Tongue (tissue), 2 donors: Measurements from ENCODE around the gene METTL17. TPM values are rescaled to one million over a fixed set of nuclear protein-coding genes. Genes with fewer than 3 reads are reported as not detected.
"Not testable (repeated sequence)": the region's sequence is repeated elsewhere in the genome, so short reads cannot be mapped to it uniquely, and the experiment has no call there.

Experiments
- DNase-seq: peaks from one replicate; pipeline ENCODE4 v3.0.0-alpha.2; 2015
- total RNA-seq: library from RNA; depleted of rRNA; stranded (reverse); fragments of >200 nt; gene quantifications from one replicate; pipeline ENCODE4 v1.2.3, GENCODE V29; 2014

Gene METTL17
- total RNA-seq, 1 donor from 2014 or later: 57.3 TPM

DNA sequence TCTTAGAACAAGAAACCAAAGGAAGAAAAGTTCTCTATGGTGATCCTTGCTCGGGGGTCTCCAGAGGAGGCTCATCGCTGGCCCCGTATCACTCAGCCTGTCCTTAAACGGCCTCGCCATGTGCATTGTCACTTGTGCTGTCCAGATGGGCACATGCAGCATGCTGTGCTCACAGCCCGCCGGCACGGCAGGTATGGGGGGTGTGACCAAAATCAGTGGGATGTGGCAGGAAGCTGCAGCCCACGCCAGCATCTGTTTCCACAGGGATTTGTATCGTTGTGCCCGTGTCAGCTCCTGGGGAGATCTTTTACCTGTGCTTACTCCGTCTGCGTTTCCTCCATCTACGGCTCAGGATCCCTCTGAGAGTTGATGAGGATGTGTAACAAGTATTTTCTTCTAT, 6.7 kb downstream of the METTL17 start:
- no peak for DNase-seq

DNA sequence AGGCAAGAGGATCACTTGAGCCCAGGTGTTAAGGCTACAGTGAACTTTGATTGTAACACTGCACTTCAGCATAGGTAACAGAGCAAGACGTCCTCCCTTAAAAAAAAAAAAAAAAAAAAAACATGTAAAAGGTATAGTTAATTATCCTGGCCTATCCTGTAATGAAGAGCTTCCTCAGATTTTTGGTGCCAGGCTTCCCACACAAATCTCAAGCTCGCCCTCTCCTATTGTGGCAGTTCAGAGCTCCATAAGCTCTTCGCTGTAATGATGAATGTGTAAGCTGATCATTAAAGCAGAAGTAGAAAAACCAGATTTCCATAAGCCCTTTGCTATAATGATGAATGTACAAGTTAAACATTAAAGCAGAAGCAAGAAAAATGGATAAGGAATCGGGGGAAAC, 7.3 kb downstream of the METTL17 start:
- DNase-seq: no peak

DNA sequence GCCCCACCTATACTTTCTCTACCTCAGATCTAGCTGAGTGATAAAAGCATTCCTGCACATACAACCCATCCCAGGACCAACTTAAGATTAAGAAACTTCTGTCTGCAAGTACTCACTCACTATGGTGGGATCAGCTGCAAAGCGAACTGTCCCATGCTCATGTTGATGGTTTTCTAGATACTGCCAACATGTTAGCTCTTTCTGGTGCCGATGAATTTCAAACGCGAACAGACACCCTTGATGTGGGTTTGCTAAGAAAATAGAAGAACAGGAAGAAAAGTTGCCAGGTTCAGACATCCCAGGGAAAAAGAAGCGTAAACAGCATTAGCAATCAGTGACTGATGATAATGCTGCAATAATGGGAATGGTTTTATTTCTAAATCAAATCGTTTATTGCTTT, 7.8 kb downstream of the METTL17 start:
- no peak for DNase-seq

DNA sequence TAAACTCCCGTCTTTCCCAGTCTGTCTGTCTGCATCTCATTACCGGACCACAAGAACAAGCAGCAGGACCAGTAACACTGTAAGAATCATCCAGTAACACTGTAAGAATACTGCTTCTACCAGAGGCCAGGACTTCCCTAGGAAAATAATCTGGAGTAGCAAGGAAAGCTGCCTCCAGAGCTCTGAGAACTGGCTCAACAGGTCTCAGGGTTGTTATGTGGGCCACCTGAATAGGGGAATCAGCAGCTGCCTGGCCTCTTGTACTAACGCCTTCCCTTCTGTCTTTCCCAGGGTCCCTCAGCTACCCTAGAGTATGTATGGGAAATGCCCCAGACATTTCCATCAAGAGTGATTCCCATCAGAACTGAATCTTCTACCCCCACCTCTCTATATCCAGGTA, 8.4 kb downstream of the METTL17 start:
- DNase-seq: no peak

DNA sequence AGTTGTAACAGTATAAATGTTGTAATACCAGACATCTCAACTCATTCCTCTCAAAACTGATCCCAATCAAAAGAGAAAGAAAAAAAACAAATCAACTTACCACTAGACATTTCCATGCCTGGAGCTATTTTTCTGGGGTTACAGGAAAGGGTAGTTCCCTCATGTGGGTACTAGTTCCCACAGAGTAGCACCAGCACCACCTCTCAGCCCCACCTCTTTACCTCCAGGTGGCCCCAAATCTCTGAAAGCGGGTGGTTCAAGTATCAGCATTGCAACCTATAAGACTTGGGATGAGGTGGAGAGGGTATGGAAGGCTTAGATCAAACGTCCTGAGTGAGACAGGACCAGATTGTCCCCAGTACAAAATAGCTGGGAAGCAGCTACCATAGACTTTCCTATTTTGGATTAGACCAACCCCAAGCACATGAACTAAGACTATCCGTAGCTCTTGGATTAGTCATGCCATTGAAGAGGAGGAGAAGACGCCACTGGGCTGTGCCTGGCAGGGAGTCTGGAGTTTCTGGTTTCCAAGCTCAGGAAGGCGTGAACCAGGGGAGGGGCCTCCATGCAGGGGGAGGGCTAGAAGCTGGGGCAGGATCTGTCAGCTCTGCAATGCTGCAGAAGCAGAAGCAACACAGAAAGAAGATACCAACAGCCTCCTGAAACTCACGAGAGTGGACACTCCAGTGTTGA, 9.0 kb downstream of the METTL17 start, which contains the start of gene SLC39A2:
TSS of gene SLC39A2 (plus strand) at position 620 of the 693 bp plus-strand sequence. CDS start 154 bp downstream, outside the sequence.
- DNase-seq: peak; percentile 24

DNA sequence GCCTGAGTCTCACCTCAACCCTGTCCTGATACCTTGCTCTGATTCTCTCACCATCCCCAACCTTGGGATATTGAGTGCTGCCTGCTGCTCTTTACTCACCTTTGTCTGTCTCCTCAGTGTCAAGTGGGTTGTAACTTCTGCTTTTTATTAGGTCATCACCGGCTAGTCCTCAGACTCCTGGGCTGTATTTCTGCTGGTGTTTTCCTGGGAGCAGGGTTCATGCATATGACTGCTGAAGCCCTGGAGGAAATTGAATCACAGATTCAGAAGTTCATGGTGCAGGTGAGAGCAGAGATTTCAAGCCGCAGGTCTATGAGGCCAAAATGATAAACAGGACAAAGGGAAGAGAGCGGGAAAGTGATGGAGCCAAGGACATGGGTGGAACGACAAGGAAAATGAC, 9.8 kb downstream of the METTL17 start:
- no peak for DNase-seq

DNA sequence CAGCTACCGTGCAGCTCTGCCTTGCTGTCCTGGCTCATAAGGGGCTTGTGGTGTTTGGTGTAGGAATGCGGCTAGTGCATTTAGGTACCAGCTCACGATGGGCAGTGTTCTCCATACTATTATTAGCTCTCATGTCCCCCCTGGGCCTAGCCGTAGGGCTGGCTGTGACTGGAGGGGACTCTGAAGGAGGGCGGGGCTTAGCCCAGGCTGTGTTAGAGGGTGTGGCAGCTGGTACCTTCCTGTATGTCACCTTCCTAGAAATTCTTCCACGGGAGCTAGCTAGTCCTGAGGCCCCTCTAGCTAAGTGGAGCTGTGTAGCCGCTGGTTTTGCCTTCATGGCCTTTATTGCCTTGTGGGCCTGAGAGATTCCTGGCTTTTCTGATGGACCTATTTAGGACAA, 11.4 kb downstream of the METTL17 start:
- DNase-seq: no peak

DNA sequence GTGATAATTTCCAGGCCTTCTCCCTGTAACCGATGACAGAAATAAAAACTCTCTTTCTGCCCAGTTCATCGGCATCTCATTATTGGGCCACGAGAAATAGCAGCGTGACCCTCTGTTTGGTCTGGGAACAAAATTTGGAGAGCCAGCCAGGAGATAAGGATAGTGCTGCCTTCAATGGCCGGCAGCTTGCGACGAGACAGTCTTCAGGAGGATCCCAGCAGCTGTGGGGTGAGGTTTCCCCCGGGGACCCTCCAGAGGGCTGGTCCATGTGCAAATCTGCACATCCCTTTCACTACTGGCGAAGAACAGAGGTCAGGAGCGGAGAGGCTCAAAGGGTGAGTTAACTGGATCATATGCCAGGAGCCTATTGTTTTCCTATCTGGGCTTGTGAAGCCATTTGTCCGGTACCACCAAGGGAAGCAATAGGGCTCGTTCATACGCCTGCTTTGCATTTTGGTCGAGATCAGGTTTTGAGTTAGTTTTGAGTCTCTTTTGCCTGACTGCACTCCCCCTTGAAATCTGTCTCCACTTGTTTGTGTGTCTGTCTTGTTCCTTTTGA, 14.1 kb downstream of the METTL17 start:
- DNase-seq: no peak

DNA sequence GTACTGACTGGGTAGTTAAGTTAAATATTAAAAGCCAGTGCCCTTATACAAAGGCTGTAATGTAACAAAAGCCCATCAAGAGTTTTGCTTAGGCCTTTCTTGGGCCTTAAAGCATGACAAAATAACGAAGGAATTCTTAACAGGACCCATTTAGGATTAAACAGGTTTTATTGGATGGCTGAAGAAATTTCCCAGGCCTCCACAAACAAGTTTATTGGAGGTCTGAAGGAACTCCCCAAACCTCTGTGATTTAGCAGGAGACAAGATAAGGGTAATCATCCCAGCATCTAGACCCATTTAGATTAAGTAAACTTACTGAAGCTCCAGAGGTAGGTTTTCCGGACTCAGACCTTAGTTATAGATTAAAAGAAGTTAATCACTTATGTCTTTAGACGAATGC, 19.9 kb downstream of the METTL17 start:
- not testable (repeated sequence) for DNase-seq

DNA sequence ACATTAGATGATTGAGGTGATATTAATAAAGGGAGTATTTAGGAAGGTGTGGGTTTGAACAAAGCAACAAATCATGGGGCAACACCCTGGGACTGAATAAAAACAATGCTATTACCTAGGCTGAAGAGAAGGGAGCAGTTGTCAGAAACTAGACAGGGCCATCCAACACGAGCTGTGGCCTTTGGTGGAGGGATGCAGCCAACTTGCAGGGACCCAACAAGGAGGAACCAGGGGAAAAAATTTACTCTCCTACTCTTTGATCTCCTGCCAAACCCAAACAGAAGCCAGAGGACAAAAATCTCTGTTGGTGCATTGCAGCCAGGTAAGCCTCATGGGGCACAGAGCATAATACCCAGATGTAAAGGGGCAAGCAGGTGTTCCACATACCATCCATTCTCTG, 21.4 kb downstream of the METTL17 start:
- DNase-seq: no peak

DNA sequence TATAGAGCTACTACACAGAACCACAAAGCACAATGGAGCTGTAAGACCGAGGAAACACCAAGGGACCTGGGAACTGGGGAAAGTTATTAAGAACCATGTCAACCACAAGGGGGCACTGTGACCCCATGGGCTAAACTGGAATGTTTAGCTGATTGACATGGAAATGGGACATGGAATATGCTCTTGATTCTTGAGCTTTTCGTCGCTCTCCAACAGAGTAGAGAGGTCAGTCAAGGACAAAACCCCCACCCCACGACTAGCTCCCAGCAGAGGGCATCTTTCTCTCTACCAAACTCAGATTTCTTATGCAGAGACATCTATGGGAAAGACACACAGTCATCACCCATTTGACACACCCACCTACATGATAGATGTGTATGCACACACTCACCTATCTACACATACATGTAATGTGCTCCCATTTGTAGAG, 25.0 kb downstream of the METTL17 start:
- peak; percentile 96 for DNase-seq

DNA sequence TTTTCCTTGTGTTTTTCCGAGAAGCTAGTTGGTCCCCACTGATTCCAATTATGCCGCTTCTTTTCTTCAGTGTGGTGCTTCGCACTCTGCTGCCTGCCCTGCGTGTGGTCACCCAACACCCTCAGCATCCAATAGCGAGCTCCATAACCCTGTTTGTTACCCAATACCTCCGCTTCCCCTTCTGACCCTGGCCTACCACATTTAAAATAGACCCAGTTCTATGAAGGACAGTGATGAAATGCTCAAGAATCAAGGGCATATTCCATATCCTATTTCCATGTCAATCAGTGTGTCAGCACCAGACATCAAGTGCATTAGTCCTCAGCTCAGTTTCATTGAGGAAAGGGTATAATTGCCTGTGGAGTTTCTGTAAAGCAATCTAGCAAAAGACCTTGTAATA, 25.5 kb downstream of the METTL17 start:
- no peak for DNase-seq

DNA sequence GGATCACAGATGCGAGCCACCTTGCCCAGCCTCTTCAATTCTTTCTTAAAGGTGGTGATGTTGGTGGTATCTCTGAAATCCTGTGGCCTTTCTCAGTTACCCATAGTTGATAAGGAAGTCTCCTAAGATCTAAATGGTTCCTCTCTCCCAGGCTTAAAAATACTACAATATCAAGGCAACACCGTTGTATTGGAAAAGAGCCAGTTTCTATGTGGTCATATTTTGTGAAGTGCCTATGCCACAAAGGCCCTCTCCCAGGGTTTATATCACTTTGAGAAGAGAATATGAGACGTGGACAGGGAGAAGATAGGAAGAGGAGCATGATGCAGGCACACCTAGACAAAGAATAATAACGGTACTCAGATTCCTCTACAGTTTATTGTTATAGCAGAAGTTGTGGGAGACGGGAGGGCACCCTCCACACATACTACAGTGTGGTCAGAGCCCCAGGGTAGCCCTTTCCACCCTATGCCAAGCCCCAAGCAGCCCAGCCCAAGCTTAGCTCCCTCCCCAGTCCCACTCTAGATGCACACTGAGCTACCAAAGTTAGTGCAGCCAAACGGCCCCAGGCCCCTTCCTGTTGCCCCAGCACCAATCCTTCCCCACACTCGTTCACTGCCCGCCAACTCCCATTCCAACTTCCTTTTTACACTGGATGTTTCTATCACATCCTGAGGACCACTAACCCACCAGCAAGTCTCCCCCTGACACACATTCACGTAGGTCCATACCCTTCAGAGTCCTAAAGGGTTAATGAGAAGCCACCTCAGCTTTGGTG, 26.8 kb downstream of the METTL17 start:
- no peak for DNase-seq

DNA sequence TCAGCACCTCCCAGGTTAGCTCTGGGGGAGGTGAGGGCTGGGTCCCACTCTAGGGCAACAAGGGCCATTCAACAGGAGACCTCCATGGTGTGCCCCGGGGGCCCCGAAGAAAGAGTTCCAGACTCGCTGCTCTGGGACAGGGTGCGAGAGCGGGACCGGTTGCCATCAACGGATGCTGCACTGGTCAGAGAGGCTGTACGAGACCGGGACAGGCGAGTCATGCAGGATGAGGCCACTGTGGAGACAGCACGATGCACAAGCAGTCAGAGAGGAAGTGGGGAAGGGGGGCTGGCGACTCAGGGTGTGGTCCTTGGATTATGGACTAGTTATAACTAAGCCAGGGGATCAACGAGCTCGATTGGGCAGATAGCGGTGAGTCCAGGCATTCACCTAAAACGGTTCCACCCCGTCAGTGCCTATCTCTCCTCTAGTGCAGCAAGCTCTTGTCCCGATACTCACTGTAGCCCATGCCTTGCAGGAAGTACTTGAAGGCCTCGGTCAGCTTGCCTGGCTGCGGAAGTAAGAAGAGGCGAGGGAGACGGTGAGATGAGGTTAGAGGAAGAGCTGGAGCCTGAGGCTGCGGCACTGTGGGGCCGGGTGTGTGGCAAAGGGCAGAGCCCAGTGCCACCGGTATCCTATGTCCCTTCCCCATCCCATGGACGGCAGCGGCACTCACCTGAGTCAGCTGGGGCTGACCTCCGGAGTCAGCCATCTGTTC, 27.9 kb downstream of the METTL17 start:
- DNase-seq: no peak

DNA sequence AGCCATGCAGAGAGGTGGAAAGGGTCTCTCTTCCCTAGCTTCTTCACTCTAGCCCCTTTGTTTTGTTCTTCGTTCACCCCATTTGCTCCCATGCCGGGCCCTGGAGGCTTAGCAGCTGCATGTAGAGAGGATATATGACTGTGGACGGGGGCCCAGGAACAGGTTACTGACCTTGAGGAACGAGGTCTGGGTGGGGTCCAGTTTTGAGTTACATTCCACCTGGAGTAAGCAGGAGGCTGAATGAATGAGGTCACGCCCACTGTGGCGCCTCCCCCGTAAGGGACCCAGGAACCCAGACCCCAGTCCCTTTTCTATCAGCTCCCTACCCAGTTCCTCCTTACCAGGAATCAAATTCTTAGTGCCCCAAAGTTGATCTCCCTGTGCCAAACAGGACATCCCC, 28.5 kb downstream of the METTL17 start:
- DNase-seq: no peak

DNA sequence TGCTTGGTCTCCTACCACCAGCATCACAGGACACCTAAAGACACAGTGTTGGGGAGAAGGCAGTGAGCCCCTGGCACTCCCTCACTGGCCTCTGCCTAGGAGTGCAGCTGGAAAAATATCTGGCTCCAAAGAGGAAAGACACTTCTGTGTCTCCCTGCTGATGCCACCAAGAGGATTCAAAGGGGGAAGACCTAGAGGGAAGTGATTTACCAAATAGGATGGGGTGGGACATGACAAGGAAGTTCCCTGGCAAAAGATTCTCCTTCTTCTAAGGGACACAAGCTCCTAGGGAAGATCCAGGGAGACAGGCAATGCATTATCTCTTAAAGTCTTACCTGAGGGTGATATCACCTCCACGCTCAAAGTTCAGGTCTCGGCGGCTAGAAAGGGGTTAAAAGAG, 29.0 kb downstream of the METTL17 start:
- DNase-seq: no peak

DNA sequence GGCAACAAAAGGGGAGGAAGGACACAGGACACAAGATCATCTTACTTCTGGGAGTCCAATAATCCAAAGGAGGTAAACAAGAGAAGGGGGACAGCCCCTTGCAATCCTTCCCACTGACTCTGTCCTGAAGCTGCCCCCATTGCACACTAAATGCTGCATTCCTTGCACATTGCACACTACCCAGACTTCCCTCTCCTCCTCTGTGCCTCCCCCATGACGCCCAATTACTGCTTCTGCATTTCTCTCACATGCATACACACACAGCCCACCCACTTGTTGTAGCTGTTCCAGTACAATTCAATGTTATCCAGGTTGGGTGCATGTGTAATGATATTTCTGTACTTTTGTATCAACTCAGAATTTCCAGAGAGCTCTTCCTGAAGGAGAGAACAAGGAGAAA, 29.6 kb downstream of the METTL17 start:
- DNase-seq: no peak

DNA sequence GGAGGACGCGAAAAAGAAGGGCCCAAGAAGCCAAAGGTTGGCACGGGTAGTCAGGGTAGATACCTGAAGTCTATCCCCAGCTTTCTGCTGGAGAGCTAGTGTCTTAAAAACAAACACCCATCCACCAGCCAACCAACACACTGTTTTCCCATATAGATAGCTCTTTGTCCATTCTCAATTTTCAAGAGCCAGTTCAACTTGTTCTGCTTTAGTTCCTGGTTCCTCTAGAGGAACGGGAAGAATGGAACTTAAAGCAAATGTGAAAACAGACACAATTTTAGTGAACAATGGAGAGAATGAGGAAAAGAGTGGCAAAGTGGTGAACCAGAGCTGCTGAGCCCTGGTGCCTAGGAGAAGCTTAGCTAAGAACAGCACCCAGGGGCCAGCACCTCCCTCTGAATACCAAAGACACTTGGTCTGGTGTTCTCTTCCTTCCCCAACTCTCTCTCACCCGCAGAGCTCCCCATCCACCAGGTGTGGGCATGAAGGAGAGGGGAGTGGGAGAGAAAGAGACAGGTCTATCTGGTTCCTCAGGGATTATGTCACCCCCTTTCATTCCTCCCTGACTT, 31.3 kb downstream of the METTL17 start:
- no peak for DNase-seq

DNA sequence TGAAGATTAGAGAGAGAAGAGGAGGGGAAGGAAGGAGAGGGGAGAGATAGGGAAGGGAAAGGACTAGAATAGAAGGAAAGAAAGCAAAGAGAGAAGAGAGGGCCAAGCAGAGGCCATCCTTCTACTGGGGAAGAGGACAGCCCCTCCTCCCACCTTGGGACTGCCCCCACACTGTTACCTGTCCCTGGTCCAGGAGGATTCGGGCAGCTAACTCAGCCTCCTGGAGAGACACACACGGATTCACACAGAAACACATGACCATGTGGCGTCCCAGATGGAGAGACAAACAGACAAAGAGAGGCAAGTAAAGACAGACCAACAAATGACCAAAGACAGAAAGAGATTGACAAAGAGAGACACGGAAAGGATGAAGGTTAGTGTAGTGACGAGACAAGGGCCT, 32.9 kb downstream of the METTL17 start:
- DNase-seq: no peak

DNA sequence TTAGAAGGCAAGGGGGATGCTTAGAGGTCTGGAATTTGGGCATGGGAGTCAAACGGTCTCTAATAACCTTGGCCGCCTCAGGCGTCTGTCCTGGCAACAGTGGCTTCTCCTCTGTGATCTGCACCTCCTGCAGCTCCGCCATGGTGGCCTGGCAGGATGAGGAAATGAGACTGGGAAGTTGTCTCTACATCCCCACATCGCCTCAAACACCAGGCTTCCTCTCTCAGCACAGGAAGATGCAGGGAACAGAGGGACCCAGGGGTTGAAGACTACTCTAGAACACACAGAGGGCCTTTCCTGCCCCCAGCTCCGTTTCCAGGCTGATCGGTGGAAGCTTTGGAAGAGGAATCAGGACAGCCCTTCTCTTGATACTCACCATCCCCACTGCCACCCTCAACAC, 33.4 kb downstream of the METTL17 start:
- DNase-seq: no peak

DNA sequence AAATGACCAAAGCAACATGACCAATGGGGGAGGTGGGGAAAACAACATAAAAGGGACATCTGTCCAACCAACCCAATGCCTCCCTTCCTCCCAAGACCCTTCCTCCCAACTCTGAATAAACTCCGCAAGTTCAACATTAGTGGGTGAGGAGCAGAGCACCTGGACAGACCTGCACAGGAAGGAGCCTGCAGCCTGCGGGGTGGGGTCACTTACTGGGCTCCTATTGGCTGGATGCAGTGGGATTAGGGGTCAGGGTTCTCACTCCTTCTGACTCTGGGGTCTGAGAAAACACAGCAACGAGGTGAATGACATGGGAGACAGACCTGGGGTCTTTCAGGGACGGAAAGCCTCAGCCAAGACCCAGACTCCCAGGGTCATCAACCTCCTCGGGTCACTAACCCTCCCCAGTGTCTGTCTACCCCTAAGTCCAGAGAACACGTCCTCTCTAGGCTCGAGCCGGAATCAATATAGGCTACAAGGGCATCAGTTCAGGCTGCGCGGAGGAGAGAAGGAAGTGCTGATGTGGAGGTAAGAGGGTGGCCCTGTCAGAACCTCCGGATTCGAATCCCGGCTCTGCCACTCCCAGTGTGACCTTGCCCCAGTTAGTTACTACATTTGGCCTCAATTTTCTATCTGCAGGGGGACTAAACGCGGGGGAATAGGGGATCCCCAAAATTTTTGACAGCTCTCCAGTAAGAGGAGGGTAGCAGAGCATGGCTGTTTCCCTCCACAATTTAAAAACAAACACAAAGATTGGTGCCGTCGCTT, 34.2 kb downstream of the METTL17 start:
- DNase-seq: no peak
